NCI-H748 treated with DMSO at 0.1 percent for 48 hours (cell line): ENCODE measurements around the gene NDST4.
"Not testable (repeated sequence)": the region's sequence is repeated elsewhere in the genome, so short reads cannot be mapped to it uniquely, and the experiment has no call there.

ENCODE experiments used
- DNase-seq: peaks from one replicate; lab custom pipeline; 2025; lab: John Stamatoyannopoulos, UW

The NDST4 gene

DNA sequence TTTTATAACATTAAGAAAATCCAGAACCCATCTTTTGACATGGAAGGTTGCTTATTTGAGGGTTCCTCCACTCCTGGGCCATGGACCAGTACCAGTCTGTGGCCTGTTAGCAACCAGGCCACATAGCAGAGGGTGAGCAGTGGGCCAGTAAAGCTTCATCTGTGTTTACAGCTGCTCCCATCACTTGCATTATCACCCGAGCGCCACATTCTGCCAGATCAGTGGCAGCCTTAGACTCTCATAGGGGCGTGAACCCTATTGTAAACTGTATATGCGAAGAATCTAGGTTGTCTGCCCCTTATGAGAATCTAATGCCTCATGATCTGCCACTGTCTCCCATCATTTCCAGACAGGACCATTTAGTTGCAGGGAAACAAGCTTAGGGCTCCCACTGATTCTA lies 58.6 kb downstream of the NDST4 start:
- peak; percentile 3 for DNase-seq

DNA sequence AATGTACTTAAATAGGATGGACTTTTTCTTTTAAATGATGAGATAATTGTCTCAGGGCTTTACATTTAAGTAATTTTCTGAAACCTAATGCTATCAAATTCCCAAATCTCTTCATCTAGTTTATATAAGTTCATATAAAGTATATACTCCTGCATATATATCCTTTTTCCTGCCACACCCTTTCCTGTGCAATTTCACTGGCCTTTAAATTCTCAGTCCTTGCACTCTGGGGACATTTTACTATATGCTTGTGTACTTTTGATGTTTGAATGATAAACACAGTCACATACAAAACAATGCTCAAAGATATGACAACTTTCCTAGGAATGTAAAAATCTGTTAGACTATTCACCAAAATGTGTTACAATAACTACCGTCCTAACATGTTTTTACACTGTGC lies 60.1 kb downstream of the NDST4 start:
- no peak for DNase-seq

DNA sequence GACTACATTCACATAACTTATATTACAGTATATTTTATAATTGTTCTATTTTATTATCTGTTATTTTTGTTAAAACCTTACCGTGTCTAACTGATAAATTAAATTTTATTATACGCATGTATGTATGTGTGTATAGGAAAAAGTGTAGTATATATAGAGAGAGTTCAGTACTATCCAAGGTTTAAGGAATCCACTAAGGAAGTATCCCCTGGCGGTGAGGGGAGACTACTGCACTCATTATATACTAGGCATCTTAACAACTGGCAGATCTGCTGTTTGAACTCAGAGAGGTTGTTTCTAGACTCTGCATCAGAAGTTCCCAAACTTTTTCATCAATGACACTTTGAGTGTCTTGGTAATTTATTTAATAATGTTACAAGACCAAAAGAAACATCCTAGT lies 70.9 kb downstream of the NDST4 start:
- no peak for DNase-seq

DNA sequence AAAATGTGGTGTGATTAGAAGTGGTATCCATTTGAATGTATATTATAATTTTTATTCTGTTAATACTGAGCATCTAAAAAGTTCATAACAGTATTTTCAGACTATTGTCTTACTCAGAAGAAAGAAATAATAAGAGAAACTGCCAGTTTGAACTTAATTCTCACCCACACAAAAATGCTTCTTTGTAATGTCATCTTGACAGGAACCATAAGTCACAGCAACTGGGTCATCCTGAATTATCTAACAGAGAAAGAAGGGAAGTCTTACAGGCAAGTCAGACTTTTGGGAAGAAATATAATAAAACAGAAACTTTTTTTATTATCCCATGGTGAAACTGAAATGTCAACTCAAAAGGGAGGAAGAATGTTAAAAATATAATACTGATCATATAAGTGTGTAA lies 83.1 kb downstream of the NDST4 start:
- DNase-seq: no peak

DNA sequence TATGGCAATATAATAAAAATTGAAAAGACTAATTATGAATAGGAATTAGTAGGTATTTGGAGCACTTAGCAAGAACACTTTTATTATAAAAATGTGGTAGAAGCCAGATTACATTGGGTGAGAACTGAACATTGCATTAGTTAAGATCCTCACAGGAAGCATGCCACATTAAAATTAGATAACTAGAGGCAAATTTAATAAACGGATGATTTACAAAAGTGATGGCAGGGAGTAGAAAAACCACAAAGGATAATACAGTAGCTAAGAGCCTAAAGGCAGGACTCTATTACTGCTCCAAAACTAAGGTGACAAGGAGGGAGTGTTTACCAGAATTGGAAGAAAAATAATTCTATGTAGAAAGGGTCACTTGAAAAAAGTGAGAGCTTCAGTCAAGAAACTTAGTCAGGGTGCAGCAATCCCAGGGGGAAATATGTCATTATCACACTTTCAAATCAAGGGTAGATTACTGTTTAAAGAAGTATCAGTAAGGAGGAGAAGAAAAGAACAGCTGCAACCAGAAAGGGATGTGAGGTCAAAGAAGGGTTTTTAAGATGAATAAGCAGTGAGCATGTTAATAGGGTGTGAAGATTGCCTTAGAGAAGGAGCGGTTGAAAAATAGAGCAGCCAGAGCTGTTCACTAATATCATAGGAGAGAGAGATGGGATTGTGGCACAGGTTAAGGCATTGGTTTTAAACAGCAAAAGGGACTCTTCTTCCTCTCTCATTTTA lies 84.6 kb downstream of the NDST4 start:
- DNase-seq: no peak

DNA sequence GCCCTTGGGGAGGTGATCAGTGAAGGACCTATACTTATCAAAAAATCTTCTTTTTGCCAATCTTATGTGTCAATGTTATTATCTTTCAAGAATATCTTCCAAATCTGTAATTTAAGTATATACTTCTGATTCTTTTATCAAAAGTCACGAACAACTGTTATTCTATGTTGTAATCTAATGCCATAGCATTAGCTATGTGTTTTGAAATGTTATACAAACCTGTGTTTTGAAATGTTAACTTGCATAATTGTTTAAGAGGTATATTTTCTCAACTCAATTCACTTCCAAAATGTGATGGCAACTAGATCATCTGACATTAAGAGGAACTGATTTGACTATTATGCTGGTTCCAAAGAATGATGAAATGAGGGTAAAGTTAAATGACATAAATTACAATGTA lies 113.5 kb downstream of the NDST4 start:
- no peak for DNase-seq

DNA sequence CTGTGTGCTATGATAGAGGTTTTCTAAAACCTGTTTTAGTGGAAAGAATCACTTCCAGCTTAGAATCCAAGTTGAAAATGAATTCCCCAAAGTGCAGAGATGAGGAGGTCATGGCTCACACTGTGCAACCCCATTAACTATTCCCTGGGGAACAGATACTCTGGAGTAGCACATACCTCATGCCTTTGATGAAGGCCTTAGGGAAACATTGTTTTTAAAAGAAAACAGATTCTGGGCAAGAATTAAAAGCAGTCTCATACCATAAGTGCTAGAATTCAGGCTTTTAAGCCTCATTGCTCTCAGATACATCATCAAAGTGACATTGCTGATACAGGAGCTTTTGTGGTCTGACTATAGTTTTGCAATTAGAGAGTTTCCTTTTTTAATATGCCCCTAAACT lies 115.1 kb downstream of the NDST4 start:
- DNase-seq: no peak

DNA sequence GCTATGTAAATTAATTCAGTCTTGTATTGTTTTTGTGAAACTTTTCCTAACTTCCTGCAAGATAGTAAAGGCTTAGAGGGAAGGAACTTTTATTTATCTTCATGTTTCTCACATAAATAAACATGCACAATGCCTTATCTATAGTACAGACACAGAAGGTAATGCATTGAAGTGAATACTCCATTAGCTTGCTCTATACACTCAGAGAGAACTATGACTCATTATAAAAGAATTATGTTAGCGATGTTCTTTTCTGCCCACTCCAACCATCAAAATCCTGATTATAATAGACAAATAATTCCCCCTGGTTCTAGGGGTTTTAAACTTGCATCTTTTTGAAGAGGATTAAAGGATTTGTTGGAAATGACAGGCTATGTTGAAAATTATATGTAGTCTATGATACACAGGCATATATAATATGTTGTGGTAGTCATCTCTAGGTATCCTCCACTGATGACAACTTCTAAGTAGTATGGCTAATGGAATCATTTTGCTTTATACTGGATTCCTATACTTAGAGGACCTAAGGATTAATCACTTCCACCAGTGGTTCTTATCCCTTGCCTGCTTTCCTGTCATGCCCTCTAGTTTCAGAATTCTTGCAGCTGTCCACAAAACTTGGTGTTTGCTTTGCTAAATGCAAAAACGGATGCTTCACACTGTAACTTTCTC lies 115.7 kb downstream of the NDST4 start:
- DNase-seq: no peak

DNA sequence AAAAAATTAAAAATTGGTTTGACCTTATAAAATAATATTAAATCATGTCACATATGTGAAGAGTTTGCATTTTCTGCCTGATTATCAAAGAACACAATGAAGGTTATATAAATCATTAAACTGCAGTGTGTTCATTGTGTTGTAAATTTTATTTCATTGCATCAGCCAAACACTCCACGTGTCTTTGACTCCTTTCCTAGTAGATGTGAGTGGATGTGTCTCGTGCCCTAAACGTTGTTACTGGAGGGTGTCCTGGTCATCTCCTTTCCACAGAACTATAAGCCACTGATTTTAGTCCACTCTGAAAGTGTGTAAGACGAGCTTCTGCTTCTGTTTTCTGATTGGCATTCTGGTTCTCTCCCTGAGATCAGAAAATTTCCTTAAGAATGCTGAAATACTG lies 127.3 kb downstream of the NDST4 start:
- DNase-seq: no peak

DNA sequence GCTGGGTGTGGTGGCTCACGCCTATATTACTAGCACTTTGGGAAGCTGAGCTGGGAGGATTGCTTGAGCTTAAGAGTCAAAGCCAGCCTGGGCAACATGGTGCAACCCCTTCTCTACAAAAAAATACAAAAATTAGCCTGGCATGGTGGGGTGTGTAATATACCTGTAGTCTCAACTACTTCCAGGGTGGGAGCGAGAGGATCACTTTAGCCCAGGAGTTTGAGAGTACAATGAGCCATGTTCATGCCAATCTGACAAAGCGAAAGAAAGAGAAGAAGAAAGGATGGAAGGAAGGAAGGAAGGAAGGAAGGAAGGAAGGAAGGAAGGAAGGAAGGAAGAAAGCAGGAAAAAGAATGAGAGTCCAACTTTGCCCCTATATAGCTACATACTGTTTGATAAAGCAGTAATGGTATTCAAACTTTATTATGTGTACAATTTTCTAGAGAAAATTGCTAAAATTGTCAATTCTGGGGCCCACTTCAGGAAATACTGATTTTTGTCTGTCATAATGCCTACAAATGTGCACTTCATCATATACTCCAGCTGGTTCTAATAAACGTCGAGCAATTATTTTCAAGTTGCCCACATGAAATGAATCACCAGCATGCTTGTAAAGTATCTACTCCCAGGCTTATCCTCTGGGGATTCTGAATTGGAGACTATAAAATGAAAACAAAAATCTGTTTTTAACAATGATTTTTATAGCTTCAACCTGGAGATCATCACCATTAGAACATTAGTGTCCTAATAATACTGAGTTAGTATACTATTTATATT lies 132.3 kb downstream of the NDST4 start:
- no peak for DNase-seq

DNA sequence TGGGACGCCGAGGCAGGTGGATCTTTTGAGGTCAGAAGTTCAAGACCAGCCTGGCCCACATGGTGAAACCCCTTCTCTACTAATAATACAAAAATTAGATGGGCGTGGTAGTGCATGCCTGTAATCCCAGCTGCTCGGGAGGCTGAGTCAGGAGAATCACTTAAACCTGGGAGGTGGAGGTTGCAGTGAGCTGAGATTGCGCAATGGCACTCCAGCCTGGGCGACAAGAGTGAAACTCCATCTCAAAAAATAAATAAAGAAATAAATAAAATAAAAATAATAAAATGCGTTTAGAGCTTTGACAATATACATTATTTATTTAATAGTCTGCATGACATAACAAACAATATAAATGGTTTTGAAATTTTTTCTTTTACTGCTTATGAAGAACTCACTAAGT lies 133.0 kb downstream of the NDST4 start:
- not testable (repeated sequence) for DNase-seq

DNA sequence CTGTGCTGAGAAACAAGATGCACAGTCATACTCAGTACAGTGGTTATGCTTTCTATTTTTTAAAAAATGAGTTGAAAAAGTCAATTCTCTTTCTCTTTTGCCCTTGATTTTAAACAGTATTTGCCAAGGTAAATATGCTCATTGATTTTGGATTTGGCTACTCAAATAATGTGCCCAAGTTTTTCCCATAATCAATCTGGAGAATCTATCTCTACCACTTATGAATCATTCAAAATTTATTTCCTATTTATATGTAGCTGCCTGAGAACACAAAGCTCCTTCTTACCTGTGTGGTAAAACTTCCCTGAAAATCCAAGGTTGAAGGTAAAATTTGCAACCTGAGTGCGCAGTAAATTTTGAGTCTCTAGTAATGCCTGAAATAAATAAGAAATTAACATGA lies 136.5 kb downstream of the NDST4 start:
- DNase-seq: no peak

DNA sequence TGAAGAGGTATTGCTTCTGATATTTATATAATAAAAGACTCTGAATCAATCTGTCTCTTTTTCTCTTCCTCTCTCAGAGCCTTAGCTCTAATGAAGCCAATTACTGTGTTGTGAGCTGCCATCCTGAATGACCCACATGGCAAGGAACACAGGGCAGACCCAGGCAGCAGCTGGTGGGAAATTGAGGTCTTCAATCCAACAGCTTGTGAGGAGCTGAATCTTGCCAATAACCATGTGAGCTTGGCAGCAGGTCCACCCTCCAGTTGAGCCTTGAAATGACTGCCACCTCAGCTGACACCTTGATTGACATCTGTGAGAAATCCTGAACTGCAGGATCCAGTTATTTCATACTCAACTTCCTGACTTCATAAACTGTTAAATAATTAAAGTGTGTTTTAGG lies 149.4 kb downstream of the NDST4 start:
- no peak for DNase-seq

DNA sequence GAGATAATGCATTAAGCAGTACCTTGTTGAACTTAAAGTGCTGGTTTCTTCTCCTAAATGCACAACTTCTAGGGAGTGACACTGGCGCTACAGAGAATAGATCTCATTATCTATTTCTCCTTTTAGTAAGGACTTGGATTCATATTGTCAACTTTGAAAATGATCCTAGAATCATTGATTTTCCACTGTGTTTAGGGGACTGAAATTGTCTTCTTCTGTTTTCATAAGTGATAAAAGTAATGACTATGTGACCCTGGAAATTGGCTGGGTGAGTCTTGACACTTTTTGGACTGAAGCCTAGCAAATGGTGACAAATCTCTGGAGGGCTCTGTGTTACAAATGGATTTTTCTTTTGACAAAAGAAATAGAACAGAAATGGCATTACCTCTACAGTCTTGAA lies 167.8 kb downstream of the NDST4 start:
- no peak for DNase-seq

DNA sequence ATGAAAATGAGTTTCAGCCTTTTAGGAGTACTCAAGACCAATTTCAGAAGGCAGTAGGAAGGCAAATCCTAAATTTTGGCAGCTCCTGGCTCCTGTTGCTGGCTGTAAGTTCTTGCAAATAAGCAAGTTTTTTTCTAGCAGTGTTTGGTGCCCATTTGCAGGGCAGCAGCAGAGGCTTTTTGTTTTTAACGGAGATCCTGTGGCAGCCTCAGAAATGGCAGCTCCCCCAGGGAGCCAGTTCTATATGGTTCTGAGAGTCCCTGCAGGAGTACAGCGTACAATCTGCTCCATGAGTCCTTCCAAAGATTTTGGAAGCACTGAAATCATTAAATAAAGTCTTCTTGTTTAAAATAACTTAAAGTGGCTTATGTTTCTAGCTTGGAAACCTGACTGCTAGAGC lies 171.9 kb downstream of the NDST4 start:
- DNase-seq: no peak

DNA sequence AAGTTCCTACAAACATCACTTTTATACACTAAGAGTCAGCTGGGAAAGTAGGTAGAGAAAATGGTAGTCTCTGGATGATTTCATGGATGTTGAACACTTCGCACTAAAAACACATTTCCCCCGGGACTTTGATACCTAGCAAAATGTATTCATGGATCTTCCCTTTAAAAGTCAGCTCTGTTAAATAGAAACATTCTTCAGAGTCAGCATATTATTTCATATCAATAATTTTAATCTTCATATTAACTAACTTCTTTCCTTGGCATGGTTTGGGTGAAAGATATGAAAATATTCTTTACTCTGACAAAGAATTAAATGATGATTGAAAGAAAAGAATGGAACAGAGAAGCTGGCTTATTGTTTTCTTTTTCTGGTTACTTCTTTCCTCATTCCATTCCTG lies 185.5 kb downstream of the NDST4 start:
- no peak for DNase-seq

DNA sequence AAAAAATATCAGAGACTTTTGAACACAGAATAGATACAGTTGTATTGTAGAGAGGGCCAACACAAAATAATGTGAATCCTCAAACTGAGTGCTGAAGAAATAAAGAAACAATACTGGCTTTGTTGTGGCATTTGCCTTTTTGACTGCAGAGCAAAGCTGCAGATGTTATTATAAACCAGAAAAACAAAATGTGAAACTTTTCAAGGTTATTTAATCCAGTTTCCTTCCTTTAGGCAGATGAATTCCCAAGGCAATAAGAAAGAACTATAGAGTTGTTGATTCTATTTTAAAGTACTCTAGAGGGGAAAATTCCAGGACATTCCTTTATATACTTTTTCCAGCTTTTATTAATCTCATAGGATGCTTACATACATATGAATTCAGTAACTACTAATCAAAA lies 186.8 kb downstream of the NDST4 start:
- DNase-seq: no peak

DNA sequence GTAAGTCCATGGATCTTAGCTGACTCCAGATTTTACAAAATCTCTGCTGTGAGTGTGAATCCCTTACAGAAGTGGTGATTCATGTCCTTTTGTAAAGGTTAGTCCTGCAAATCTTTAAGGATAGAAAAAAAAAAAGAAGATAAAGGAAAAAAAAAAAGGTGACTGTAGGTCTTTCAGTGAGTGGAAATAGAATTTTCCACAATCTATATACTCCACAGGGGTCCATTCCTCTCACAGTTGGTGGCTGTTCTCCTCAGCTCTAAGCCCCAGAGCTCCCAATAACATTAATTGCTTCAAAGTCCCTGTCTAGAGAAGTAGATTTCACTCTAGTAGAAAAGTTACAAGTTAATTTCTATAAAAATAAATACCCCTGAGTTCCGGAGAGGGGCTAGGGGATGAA lies 189.1 kb downstream of the NDST4 start:
- no peak for DNase-seq

DNA sequence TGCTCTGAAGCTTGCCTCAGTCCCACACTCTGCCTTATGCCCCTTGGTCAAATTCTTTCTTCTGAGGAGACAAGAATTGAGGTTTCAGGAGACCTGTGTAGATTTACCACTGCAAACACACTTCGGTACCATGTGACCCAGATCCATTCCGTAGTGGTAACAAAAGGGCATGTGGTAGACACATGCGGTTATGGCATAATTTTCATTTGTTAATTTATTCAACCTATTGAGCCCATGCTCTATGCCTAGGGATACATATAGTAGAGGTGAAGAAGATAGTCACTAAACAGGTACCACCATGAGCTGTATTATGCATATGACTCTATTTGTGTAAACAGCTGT lies 190.9 kb downstream of the NDST4 start:
- peak; percentile 57 for DNase-seq

DNA sequence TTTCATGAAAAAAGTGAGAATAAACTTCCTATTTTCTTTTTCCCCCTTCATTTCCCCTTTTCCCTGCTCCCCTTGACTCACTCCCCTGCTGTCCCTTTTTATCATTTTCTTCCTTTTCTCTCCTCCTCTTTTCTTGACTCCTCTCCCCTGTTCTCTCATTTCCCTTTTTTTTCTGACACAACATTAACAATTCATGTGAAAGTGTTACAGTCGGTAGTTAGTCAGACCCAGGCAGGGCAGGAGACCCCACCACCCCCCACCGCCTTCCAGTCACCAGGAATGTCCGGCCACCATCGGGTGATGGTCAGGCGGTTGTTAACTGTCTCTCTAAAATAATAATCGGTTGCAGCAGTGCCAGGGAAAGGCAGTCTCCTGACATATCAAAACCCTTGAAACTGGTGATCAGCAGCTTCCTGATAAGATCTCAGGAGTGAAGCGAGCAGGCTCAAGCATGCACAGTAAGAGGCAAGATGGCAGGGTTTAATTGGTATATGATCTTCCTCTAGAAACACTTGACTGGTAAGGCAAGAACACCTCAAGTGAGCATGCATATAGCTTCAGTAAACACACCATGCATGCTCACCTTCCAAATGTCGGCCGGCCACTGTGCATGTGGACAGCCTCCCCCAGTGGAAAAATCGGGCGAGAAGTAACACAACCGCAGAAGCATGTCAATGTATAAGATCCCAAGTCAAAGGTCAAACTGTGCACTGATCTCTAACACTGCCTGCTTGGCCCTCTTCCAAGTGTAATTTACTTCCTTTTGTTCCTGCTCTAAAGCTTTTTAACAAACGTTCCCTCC lies 191.4 kb downstream of the NDST4 start:
- peak; percentile 77 for DNase-seq

DNA sequence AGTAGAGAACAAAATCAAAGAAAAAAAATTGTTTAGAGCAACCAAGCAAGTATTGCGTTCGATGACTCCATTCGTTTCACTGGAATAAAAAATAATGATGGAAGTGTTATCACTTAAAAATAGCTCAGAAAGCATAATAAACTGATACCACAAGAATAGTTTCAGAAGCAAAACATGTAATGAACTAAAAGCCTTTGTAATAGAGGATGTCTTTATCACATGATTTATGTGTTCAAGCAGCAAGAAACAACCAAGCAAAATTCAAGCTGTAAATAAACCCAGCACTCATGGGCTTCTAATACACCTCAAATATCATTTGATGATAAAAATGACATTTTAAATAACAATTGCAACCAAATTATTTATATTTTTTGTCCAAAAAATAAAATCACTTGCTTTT lies 192.2 kb downstream of the NDST4 start:
- no peak for DNase-seq

DNA sequence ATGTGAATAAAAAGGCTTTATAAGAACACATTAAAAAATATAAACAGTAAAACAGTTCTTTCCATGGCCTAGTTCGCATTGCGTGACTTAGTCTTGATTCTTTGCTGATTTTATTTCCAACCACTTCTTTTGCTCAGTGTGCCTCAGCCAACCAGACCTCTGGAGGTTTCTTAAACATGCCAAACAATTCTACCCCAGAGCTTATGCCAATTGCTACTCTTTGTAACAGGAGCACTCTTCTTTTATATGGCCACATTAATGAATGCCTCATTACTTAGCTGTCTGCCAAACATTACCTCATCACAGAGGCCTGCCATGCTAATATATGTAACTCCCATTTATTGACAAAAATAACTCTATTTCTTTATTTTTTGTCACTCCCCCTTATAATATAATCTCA lies 202.3 kb downstream of the NDST4 start:
- no peak for DNase-seq

DNA sequence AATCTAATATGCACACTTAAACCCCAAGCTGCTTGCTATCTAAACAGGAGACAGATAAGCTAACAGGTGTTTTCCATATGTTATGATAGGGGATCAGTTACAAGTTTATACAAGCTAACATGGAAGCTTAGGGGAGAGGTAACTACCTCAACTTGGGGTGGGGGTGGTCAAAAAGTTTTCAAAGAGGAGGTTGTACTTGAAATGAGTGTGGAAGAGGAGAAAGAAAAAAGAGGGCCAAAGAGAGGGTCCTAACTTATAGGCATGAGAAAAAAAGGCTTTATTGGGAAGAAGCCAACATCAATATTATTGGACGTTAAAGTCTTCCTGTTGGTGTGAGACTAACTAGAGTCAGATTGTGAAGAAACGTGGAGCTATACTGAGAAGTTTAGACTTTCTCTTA lies 205.9 kb downstream of the NDST4 start:
- DNase-seq: no peak
